AG08396 (cell line): Measurements from ENCODE around the gene UBE2R2.
A peak's percentile ranks its signal among the peaks of the same experiment; 100 is the strongest.
"Not testable (repeated sequence)": the region's sequence is repeated elsewhere in the genome, so short reads cannot be mapped to it uniquely, and the experiment has no call there.

Source experiments
- DNase-seq: peaks from one replicate; pipeline ENCODE4 v3.0.0; 2012; ENCODE audit warnings: low spot score, mixed read lengths

The UBE2R2 gene

GRCh38 chr9:33816327-33817252 lies at the start of gene UBE2R2:
Gene UBE2R2, plus strand, starts transcription at chr9:33817160. Its CDS starts 598 bp downstream, at chr9:33817758.
- peak; percentile 99 for DNase-seq

GRCh38 chr9:33770156-33770880 lies 46.6 kb upstream of the UBE2R2 start:
- not testable (repeated sequence) for DNase-seq

GRCh38 chr9:33773135-33773534 lies 43.8 kb upstream of the UBE2R2 start:
- not testable (repeated sequence) for DNase-seq

- DNase-seq: not testable (repeated sequence)
Observed at GRCh38 chr9:33774074-33774659, 42.8 kb upstream of the UBE2R2 start.

- DNase-seq: no peak
Observed at GRCh38 chr9:33776578-33776977, 40.4 kb upstream of the UBE2R2 start.

- DNase-seq: peak; percentile 52
Observed at GRCh38 chr9:33778700-33779351, 38.1 kb upstream of the UBE2R2 start.

GRCh38 chr9:33780276-33780675 lies 36.7 kb upstream of the UBE2R2 start:
- DNase-seq: no peak

GRCh38 chr9:33781736-33782135 lies 35.2 kb upstream of the UBE2R2 start:
- DNase-seq: no peak

GRCh38 chr9:33782395-33783152 lies 34.4 kb upstream of the UBE2R2 start:
- no peak for DNase-seq

- DNase-seq: no peak
Observed at GRCh38 chr9:33785914-33786313, 31.0 kb upstream of the UBE2R2 start.

GRCh38 chr9:33786681-33787080 lies 30.3 kb upstream of the UBE2R2 start:
- DNase-seq: no peak

GRCh38 chr9:33787839-33788238 lies 29.1 kb upstream of the UBE2R2 start:
- DNase-seq: no peak

GRCh38 chr9:33789429-33789828 lies 27.5 kb upstream of the UBE2R2 start:
- not testable (repeated sequence) for DNase-seq

GRCh38 chr9:33791117-33791516 lies 25.8 kb upstream of the UBE2R2 start:
- no peak for DNase-seq

GRCh38 chr9:33793496-33793895 lies 23.5 kb upstream of the UBE2R2 start:
- not testable (repeated sequence) for DNase-seq

- DNase-seq: no peak
Observed at GRCh38 chr9:33794560-33794959, 22.4 kb upstream of the UBE2R2 start.

- no peak for DNase-seq
Observed at GRCh38 chr9:33795281-33795680, 21.7 kb upstream of the UBE2R2 start, which contains the start of gene PRSS3. Gene PRSS3, plus strand, starts transcription at chr9:33795561. Its CDS starts 13 bp downstream, at chr9:33795574.

GRCh38 chr9:33795819-33796218 lies 21.1 kb upstream of the UBE2R2 start:
- no peak for DNase-seq

GRCh38 chr9:33796679-33797078 lies 20.3 kb upstream of the UBE2R2 start:
- DNase-seq: not testable (repeated sequence)

GRCh38 chr9:33797837-33798236 lies 19.1 kb upstream of the UBE2R2 start:
- DNase-seq: no peak

GRCh38 chr9:33798545-33798944 lies 18.4 kb upstream of the UBE2R2 start:
- no peak for DNase-seq
